Endometrial microvascular endothelial cells (primary cell): ENCODE measurements around the gene TTC29. TPM values are rescaled to one million over a fixed set of nuclear protein-coding genes. Genes with fewer than 3 reads are reported as not detected.

Experiments
- in situ Hi-C: cut with HindIII; loops from 2 replicates; pipeline ENCODE4 v1.10.0; 2017; ENCODE audit warnings: low sequenced_read_pairs, low pct_unique_long_range_greater_than_20kb; ENCODE audit errors: inconsistent ontology term
- total RNA-seq: library from RNA; depleted of rRNA; stranded (reverse); fragments of >200 nt; gene quantifications from one replicate; pipeline ENCODE4 v1.2.3, GENCODE V29; 2015; ENCODE audit errors: inconsistent ontology term

The TTC29 gene
- 2.7 TPM for total RNA-seq

GRCh38 chr4:146945556-146946374 lies at the start of gene TTC29:
Gene TTC29 (minus strand): TSS chr4:146945864. CDS start chr4:146939895, 5,969 bp downstream.
- in situ Hi-C loops, result no loop called here

DNA sequence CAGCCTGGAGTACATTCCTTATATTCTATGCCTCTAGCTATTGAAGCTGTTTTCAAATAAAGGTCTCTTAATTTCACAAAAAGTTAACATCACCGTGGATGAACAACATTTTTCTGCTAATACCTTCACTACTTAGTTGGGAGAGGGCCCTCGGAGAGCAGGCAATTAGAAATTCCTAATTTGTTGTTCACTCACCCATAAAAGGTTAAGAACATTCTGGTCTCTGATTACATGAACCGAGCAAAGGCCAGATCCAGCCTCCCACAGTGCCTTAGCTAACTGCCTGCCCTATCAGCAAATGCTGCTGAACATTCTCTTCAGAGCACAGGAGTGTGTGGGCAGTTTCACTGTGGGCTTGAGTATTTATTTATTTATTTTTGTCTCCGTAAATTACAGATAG lies 36.0 kb upstream of the TTC29 start:
- in situ Hi-C loops, result no loop called here

- in situ Hi-C loops, result no loop called here
These were observed 33.0 kb upstream of the TTC29 start for GRCh38 chr4:146978641-146979040.

DNA sequence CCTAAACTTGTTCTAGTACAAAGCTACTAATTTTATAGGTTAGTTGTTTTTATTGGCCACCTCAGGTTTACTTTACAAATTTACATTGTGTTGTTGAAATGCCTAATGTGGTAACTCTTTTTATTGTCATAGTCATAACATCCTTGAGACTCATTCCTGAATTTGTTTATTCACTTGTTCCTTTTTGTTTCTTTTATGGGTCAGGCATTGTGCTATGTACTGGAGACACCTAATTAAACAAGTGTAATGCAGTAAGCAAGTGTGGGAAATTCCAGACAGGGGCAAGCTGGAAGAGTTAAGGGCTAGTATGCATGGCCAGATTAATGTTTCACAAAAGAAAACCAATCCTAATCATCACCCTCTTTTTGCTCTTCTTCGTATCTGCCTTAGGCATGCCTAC lies 30.5 kb upstream of the TTC29 start:
- in situ Hi-C loops, result no loop called here

- in situ Hi-C loops, result no loop called here
These were observed 29.9 kb upstream of the TTC29 start for GRCh38 chr4:146975527-146975926.

DNA sequence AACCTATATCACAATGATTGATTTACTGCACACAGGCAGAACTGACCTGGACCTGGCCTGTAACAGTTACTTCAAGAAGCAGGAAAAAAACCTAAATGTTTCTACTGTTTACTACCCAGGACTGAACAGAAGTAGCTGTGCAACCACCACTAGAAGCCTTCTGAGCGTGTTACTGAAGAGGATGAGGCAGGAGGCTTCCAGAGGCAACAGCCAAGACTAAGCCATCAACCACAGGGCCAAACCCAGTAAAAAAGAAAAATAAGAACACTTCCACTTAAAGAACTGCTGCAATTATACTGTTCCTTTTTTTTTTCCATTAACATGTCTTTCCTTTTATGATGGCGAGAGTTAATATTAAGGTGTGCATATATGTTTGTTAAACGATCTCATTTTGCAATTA lies 29.4 kb upstream of the TTC29 start:
- in situ Hi-C loops, result no loop called here

GRCh38 chr4:146972036-146972435 lies 26.4 kb upstream of the TTC29 start:
- in situ Hi-C loops, result no loop called here

GRCh38 chr4:146969126-146969525 lies 23.5 kb upstream of the TTC29 start:
- in situ Hi-C loops, result no loop called here

- in situ Hi-C loops, result no loop called here
These were observed 15.0 kb upstream of the TTC29 start for GRCh38 chr4:146960634-146961033.

DNA sequence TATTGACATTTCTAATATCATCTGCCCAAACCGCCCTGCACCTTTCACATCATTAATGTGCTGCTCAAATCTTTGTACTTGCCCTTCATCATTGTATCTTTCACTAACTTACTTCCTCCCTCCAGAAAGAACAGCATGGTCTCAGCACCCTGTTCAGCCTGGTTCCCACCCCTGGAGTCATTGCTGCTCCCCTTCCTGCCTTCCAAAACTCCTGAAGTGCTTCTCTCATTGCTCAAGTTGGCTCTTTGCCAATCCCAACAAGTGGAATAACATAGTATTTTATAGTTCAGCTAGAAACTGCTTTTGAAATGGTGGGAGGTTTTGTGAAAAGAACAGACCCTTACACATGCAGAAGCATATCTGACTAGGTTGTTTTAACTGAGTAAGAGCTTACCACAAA lies 14.0 kb upstream of the TTC29 start:
- in situ Hi-C loops, result no loop called here

DNA sequence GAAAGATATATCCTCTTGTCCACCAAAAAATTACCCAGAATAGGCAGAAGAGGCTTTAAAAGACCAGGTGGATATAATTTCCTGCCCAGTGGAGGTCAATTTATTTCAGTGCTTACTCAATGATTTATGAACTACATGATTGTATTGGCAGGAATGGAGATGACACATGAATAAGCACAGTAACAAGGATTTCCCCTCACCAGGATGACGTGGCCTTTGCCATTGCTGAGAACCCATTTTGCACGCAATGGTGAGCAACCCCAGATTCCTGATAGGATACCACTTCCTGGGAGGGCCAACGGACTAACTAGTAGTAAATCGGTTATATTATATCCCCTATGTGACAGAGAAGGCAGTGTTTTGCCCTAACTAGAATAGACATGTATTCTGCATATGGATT lies 11.6 kb upstream of the TTC29 start:
- in situ Hi-C loops, result no loop called here

- in situ Hi-C loops, result no loop called here
These were observed 7.2 kb upstream of the TTC29 start for GRCh38 chr4:146952896-146953295.

DNA sequence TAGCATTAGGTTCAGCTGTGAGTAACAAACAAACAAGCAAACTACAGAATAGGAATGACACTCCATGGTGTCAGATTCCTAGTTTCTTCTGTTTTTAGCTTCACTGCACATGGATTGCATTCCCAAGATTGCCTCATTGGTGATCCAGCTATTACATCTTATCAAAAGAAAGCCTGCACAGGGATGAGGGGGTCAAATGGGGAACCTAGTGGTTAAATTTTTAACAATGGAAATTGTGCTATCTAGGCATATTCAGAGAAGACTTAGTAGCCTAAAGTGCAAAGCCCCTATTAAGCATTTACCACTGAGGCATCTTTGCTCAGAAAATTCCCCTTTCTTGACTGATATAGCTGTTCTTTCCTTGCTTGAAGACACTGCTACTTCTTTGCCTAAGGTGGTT lies 3.9 kb upstream of the TTC29 start:
- in situ Hi-C loops, result no loop called here

DNA sequence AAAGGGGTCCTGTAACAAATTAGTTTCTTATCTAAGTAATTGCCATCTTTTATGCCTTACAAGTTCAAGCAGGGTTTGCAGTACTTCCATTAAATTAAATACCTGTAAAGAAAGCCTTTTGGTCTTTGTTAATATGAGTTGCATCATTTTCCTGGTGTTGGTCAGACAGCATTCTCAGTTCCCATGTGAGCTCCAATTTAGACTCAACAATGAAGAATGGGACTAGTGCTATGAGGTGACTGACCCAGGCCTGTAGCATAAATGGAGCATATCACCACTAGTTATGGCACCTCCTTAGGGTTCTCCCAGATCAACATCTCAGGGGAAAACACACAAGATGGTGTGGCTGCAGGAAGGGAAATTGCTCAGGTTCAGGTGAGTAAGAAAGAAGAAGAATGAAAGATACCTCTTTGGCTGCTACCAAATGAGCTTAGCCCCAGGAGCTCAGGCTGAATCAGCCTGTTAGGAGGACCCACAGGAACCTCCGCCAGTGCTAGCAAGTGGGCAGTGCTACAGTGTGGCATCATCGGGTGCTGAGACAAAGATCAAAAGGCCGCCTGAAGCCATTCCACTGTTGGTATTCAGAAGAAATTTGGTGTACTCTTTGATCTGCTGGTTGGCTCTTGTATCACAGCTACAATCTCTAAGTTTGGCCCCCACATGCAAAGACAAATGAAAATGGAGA lies 1.8 kb downstream of the TTC29 start:
- in situ Hi-C loops, result no loop called here

DNA sequence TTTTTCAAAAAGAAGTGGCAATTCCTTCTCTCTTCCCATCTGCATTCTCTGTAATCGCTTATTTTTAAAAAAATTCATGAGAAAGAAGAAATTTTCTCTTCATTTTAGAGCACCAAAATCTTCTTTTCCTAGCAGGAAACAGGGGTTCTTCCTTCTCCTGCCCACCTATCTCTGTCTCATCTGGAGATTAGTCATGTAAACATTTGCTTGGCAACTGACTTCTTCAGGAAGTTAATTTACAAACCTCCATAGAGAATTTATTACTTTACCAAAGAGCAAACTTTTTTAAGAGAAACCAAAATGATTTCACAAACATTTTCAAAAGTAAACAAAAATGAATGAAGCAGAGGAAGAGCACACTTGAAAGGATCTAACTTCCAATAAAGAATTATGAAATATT lies 13.5 kb downstream of the TTC29 start:
- in situ Hi-C loops, result no loop called here

- in situ Hi-C loops, result no loop called here
These were observed 15.0 kb downstream of the TTC29 start for GRCh38 chr4:146930673-146931072.

- in situ Hi-C loops, result no loop called here
These were observed 18.0 kb downstream of the TTC29 start for GRCh38 chr4:146927695-146928094.

DNA sequence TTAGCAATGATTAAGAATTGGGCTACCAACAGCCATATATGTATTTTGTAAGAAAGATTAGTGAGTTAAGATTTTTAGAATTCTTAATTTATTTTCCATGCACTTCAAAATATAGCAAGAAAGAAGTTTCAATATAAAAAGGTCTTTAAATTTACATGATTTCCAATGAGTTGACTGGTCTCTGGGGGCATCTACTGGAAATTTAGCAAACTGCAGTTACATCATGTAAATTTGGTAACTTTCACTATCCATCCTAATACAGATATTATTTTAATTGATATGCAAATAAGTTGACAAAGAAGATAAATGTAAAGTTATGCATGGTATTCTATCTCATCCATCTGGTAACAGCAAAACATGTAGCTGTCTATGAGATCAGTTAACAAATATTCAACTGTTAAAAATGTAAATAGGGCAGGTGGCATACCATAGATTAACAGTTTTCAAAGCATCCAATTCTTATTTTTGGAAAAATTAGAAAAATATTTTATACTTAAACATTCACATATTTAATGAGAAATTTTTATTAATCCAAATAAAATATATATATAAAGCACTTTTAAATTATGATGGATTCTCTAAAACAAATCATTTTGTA lies 29.1 kb downstream of the TTC29 start:
- in situ Hi-C loops, result no loop called here

DNA sequence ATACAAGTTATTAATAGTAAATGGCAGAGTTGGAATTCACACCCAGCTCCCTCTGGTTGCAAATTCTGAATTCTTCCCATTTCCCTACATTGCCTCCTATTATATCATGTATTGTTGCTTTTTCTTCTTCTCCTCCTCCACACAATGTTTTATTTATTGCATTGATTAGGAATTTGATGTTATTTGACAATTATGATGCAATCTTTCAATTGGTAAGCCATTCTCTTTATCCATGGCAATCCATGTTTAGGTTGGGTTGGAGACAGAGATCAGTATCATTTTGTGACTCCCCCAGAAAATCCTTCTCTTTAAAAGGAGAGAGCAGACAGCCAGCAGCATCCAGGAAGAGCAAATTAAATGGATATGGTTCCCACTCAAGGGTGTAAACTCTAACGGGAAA lies 30.5 kb downstream of the TTC29 start:
- in situ Hi-C loops, result no loop called here

- in situ Hi-C loops, result no loop called here
These were observed 45.4 kb downstream of the TTC29 start for GRCh38 chr4:146900295-146900694.
